Measurements from ENCODE around the gene C2orf78. TPM values are rescaled to one million over a fixed set of nuclear protein-coding genes. Genes with fewer than 3 reads are reported as not detected.

C2orf78 gene
- polyA plus RNA-seq, 1 of the 3 experiments (the other 2 are of a cell fraction), result 0.02 TPM

- no peak for TF ChIP-seq TEAD4 (IDR thresholded peaks at IDR 0.05; ENCODE audit: borderline replicate concordance, insufficient read depth)
- TF ChIP-seq IRF3 (IDR thresholded peaks at IDR 0.05; ENCODE audit: low read depth, low read length), result no peak
- TF ChIP-seq JUND (IDR thresholded peaks at IDR 0.05), result no peak
- Histone ChIP-seq H3K4me3 (ENCODE audit: low read depth in 2 of 2, low read length in 1 of 2) (no peak overlapping the region), H3K9ac (no peak overlapping the region), H3K4me2 (no peak overlapping the region), H2AFZ (ENCODE audit: low read depth) (no peak overlapping the region), H3K27me3 (ENCODE audit: insufficient read depth) (no peaks in the 10 kb centered on the region), H3K79me2 (ENCODE audit: insufficient read depth) (peaks cover 19% of the 10 kb centered on the region; the same call in 1 of the 2 replicates), H3K27ac (ENCODE audit: low read depth in 2 of 2, low read length in 1 of 2) (no peak overlapping the region; a peak in 1 of 4 replicates), H3K36me3 (replicated peaks in 1 of 2; ENCODE audit: control insufficient read depth in 1 of 2, insufficient read depth in 2 of 2, low read length in 1 of 2) (peaks cover 10 to 60% of the 10 kb centered on the region in 2 experiments), H3K9me2 (no peaks in the 10 kb centered on the region), H3K9me3 (no peaks in the 10 kb centered on the region), H4K20me1 (ENCODE audit: insufficient read depth) (no peaks in the 10 kb centered on the region), H3K4me1 (ENCODE audit: control insufficient read depth in 1 of 2, insufficient read depth in 2 of 2, low read depth in 1 of 2, low read length in 1 of 2) (peaks cover 0 to 9% of the 10 kb centered on the region in 2 experiments; a peak in 2 of 4 replicates), H3F3A (replicated peaks; ENCODE audit: insufficient read depth) (no peaks in the 10 kb centered on the region)
- 80% methylated on average over 3 of the region's 3 CpGs for WGBS (ENCODE audit: low lambda C conversion rate)
- ChIA-PET CTCF (interaction anchor here (1.3 to 2.8 kb wide), 3 partner anchors 16 to 311 kb away, joined by 5 to 11 read pairs (median 6); no protein-coding TSS in a partner anchor), POLR2A (no interaction called here)
- DNase-seq, result no peak
Measured at GRCh38 chr2:73839653-73840411, 55.8 kb downstream of the C2orf78 start.

- TF ChIP-seq ZBTB33 (IDR thresholded peaks at IDR 0.05; ENCODE audit: borderline replicate concordance, low read depth) (no peak), RFX5 (IDR thresholded peaks at IDR 0.05; ENCODE audit: low read length) (no peak), EZH2phosphoT487 (IDR thresholded peaks at IDR 0.05; ENCODE audit: borderline replicate concordance, low read depth) (no peak), TEAD4 (IDR thresholded peaks at IDR 0.05; ENCODE audit: borderline replicate concordance, insufficient read depth) (no peak), RAD21 (IDR thresholded peaks at IDR 0.05; ENCODE audit: low read length) (no peak), USF1 (IDR thresholded peaks at IDR 0.05; ENCODE audit: borderline replicate concordance, low read depth) (no peak), NRF1 (IDR thresholded peaks at IDR 0.05; ENCODE audit: low read depth, low read length) (no peak), FOXM1 (IDR thresholded peaks at IDR 0.05; ENCODE audit: low read depth) (no peak), GATA2 (CRISPR knock-in tag; IDR thresholded peaks at IDR 0.05) (no peak), RXRA (IDR thresholded peaks at IDR 0.05; ENCODE audit: borderline replicate concordance, low read depth) (no peak), USF2 (IDR thresholded peaks at IDR 0.05; ENCODE audit: borderline replicate concordance, low read depth, low read length) (no peak), SMC3 (IDR thresholded peaks at IDR 0.05; ENCODE audit: low read depth, low read length) (no peak), GABPA (IDR thresholded peaks at IDR 0.05; ENCODE audit: low read depth) (no peak), MAX (IDR thresholded peaks at IDR 0.05; ENCODE audit: low read depth) (no peak), TCF12 (IDR thresholded peaks at IDR 0.05) (no peak), ELF1 (IDR thresholded peaks at IDR 0.05) (no peak), PBX3 (IDR thresholded peaks at IDR 0.05) (no peak), FOXJ3 (CRISPR knock-in tag; IDR thresholded peaks at IDR 0.05) (no peak)
- H3K36me3 ChIP-seq (replicated peaks in 1 of 2; ENCODE audit: control insufficient read depth in 1 of 2, insufficient read depth in 2 of 2, low read length in 1 of 2), result peaks cover 33 to 55% of the 10 kb centered on the region in 2 experiments
- no peak overlapping the region for H3K27ac ChIP-seq (ENCODE audit: low read depth in 2 of 2, low read length in 1 of 2)
- POLR2A ChIA-PET, result no interaction called here
- peaks cover 0 to 9% of the 10 kb centered on the region in 2 experiments; a peak in 1 of 4 replicates for H3K4me1 ChIP-seq (ENCODE audit: control insufficient read depth in 1 of 2, insufficient read depth in 2 of 2, low read depth in 1 of 2, low read length in 1 of 2)
- no peaks in the 10 kb centered on the region for H3K9me2 ChIP-seq
- H3F3A ChIP-seq (replicated peaks; ENCODE audit: insufficient read depth), result no peaks in the 10 kb centered on the region
- 83% methylated on average over 5 of the region's 5 CpGs for WGBS (ENCODE audit: low lambda C conversion rate)
- no peak for DNase-seq
- no peak overlapping the region for H3K4me2 ChIP-seq
- no peak overlapping the region for H3K9ac ChIP-seq
- H3K27me3 ChIP-seq (ENCODE audit: insufficient read depth), result no peaks in the 10 kb centered on the region
- no peak overlapping the region for H3K4me3 ChIP-seq (ENCODE audit: low read depth in 2 of 2, low read length in 1 of 2)
- CTCF ChIA-PET, result no interaction called here
- no peaks in the 10 kb centered on the region for H4K20me1 ChIP-seq (ENCODE audit: insufficient read depth)
- H3K9me3 ChIP-seq, result no peaks in the 10 kb centered on the region
- H2AFZ ChIP-seq (ENCODE audit: low read depth), result no peak overlapping the region
- H3K79me2 ChIP-seq (ENCODE audit: insufficient read depth), result peaks cover 17% of the 10 kb centered on the region; the same call in 1 of the 2 replicates
Measured at GRCh38 chr2:73841912-73842738, 58.1 kb downstream of the C2orf78 start.
